DOHH2 (cell line): Measurements from ENCODE around the gene FBN3.

Source experiments
- EZH2phosphoT487 ChIP-seq: fragments of 200-600 bp; sonication (generic); IDR thresholded peaks from 2 replicates; pipeline ENCODE4 v1.6.1; 2017; ENCODE audit warnings: borderline replicate concordance, mild to moderate bottlenecking, antibody characterized with exemption, low read length, moderate library complexity, mixed read lengths
- TF ChIP-seq, protein P1 (sequence below): fragments of 200-600 bp; sonication (generic); IDR thresholded peaks from one replicate; pipeline ENCODE4 v1.5.1; 2014; ENCODE audit warnings: antibody characterized with exemption, mild to moderate bottlenecking, low read depth, low read length; ENCODE audit not compliant: poor library complexity, severe bottlenecking

DNA sequence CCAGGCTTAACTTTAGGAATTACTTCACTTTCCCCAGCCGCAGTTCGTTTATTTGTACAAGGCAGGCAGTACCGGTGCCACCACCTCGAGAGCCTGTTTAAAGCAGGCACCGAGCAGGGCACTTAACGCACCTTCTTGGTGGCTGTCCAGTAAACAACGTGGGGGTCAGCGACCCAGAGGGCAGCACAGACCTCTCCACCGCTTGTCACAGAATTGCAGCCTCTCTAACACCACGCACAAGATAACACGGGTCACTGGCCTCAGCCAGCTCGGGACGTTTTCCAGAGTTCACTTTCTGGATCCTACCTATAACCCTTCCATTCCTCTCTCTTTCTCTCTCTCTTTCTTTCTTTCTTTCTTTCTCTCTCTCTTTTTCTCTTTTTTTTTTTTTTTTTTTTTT is 127.1 kb downstream of the FBN3 start:
- TF ChIP-seq, protein P1, sequence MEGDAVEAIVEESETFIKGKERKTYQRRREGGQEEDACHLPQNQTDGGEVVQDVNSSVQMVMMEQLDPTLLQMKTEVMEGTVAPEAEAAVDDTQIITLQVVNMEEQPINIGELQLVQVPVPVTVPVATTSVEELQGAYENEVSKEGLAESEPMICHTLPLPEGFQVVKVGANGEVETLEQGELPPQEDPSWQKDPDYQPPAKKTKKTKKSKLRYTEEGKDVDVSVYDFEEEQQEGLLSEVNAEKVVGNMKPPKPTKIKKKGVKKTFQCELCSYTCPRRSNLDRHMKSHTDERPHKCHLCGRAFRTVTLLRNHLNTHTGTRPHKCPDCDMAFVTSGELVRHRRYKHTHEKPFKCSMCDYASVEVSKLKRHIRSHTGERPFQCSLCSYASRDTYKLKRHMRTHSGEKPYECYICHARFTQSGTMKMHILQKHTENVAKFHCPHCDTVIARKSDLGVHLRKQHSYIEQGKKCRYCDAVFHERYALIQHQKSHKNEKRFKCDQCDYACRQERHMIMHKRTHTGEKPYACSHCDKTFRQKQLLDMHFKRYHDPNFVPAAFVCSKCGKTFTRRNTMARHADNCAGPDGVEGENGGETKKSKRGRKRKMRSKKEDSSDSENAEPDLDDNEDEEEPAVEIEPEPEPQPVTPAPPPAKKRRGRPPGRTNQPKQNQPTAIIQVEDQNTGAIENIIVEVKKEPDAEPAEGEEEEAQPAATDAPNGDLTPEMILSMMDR, result no peak
- TF ChIP-seq EZH2phosphoT487, result no peak
